Activated naive CD4-positive, alpha-beta T cell treated with anti-CD3 and anti-CD28 coated beads for 36 hours (primary cell): ENCODE measurements around the gene IDUA. TPM values are rescaled to one million over a fixed set of nuclear protein-coding genes. Genes with fewer than 3 reads are reported as not detected.

Experiments
- CTCF ChIA-PET: fragments of 350-600 bp; sonication (Branson Sonifier 250); formaldehyde crosslinking; loops from one replicate; lab custom pipeline; 2021; ENCODE audit warnings: antibody characterized with exemption; lab: Charles Lee
- DNase-seq: peaks from one replicate; pipeline ENCODE4 v3.0.0-alpha.2; 2020
- H3K27ac Mint-ChIP-seq: one replicate; pipeline ENCODE4 v1.8.0; 2021; ENCODE audit warnings: mild to moderate bottlenecking, mixed read lengths
- H3K27me3 Mint-ChIP-seq: one replicate; pipeline ENCODE4 v1.8.0; 2021; ENCODE audit warnings: low read depth, mixed read lengths
- H3K36me3 Mint-ChIP-seq: one replicate; pipeline ENCODE4 v1.8.0; 2021; ENCODE audit warnings: low read depth, mixed read lengths
- H3K4me1 Mint-ChIP-seq: one replicate; pipeline ENCODE4 v1.8.0; 2021; ENCODE audit warnings: low read depth, mixed read lengths
- H3K4me3 Mint-ChIP-seq: one replicate; pipeline ENCODE4 v1.8.0; 2021; ENCODE audit warnings: mild to moderate bottlenecking, moderate library complexity, mixed read lengths
- H3K9me3 Mint-ChIP-seq: one replicate; pipeline ENCODE4 v1.8.0; 2021; ENCODE audit warnings: mixed read lengths
- intact Hi-C: fragments of 100-400 bp; cut with micrococcal nuclease; formaldehyde crosslinking; loops from one replicate; pipeline ENCODE4 v1.15.1; 2023
- total RNA-seq, 2 experiments: library from RNA; stranded (reverse); gene quantifications; one replicate each; pipeline ENCODE4 v1.2.3, GENCODE V29; 2021

IDUA gene
- total RNA-seq, 2 experiments from 2014 or later: 9.5 to 10.5 TPM

GRCh38 chr4:1017211-1017610 lies 30.4 kb downstream of the IDUA start:
- intact Hi-C loops: no loop called here
- Mint-ChIP-seq H3K9me3 (no peaks in the 10 kb centered on the region), H3K36me3 (no peaks in the 10 kb centered on the region), H3K27ac (no peak overlapping the region), H3K4me3 (no peak overlapping the region), H3K4me1 (peaks cover 3% of the 10 kb centered on the region), H3K27me3 (no peaks in the 10 kb centered on the region)
- CTCF ChIA-PET: no interaction called here
- no peak for DNase-seq

- intact Hi-C loops: no loop called here
- Mint-ChIP-seq H3K36me3 (no peaks in the 10 kb centered on the region), H3K4me3 (no peak overlapping the region), H3K27ac (no peak overlapping the region), H3K4me1 (peaks cover 3% of the 10 kb centered on the region), H3K27me3 (no peaks in the 10 kb centered on the region), H3K9me3 (no peaks in the 10 kb centered on the region)
- CTCF ChIA-PET: no interaction called here
- DNase-seq: no peak
These were observed 30.9 kb downstream of the IDUA start for GRCh38 chr4:1017706-1018105.

GRCh38 chr4:1018147-1019020 lies 31.5 kb downstream of the IDUA start:
- Mint-ChIP-seq H3K27ac (no peak overlapping the region), H3K27me3 (no peaks in the 10 kb centered on the region), H3K9me3 (no peaks in the 10 kb centered on the region), H3K4me1 (peaks cover 3% of the 10 kb centered on the region), H3K4me3 (no peak overlapping the region), H3K36me3 (no peaks in the 10 kb centered on the region)
- CTCF ChIA-PET: no interaction called here
- intact Hi-C loops: no loop called here
- DNase-seq: no peak

GRCh38 chr4:1019320-1019719 lies 32.5 kb downstream of the IDUA start:
- Mint-ChIP-seq H3K4me1 (peaks cover 3% of the 10 kb centered on the region), H3K27ac (no peak overlapping the region), H3K9me3 (no peaks in the 10 kb centered on the region), H3K4me3 (no peak overlapping the region), H3K27me3 (no peaks in the 10 kb centered on the region), H3K36me3 (no peaks in the 10 kb centered on the region)
- intact Hi-C loops: no loop called here
- CTCF ChIA-PET: no interaction called here
- DNase-seq: no peak

GRCh38 chr4:1019729-1020470 lies 33.1 kb downstream of the IDUA start:
- intact Hi-C loops: no loop called here
- no peak for DNase-seq
- Mint-ChIP-seq H3K9me3 (no peaks in the 10 kb centered on the region), H3K4me1 (peaks cover 3% of the 10 kb centered on the region), H3K36me3 (no peaks in the 10 kb centered on the region), H3K4me3 (no peak overlapping the region), H3K27me3 (no peaks in the 10 kb centered on the region), H3K27ac (no peak overlapping the region)
- CTCF ChIA-PET: no interaction called here

GRCh38 chr4:1021386-1022050 lies 34.7 kb downstream of the IDUA start:
- Mint-ChIP-seq H3K4me3 (no peak overlapping the region), H3K36me3 (peaks cover 5% of the 10 kb centered on the region), H3K27ac (no peak overlapping the region), H3K4me1 (peaks cover 7% of the 10 kb centered on the region), H3K9me3 (no peaks in the 10 kb centered on the region), H3K27me3 (no peaks in the 10 kb centered on the region)
- DNase-seq: no peak
- CTCF ChIA-PET: no interaction called here
- intact Hi-C loops: no loop called here

GRCh38 chr4:1022051-1022738 lies 35.4 kb downstream of the IDUA start:
- H3K9me3 Mint-ChIP-seq: no peaks in the 10 kb centered on the region
- intact Hi-C loops: no loop called here
- no peaks in the 10 kb centered on the region for H3K27me3 Mint-ChIP-seq
- H3K27ac Mint-ChIP-seq: no peak overlapping the region
- H3K4me1 Mint-ChIP-seq: peaks cover 7% of the 10 kb centered on the region
- H3K36me3 Mint-ChIP-seq: peaks cover 5% of the 10 kb centered on the region
- DNase-seq: no peak
- no peak overlapping the region for H3K4me3 Mint-ChIP-seq
- CTCF ChIA-PET: no interaction called here

GRCh38 chr4:1022739-1023066 lies 35.9 kb downstream of the IDUA start:
- CTCF ChIA-PET: no interaction called here
- no peak overlapping the region for H3K27ac Mint-ChIP-seq
- DNase-seq: no peak
- no peak overlapping the region for H3K4me3 Mint-ChIP-seq
- intact Hi-C loops: no loop called here
- H3K36me3 Mint-ChIP-seq: peaks cover 5% of the 10 kb centered on the region
- H3K27me3 Mint-ChIP-seq: no peaks in the 10 kb centered on the region
- H3K9me3 Mint-ChIP-seq: no peaks in the 10 kb centered on the region
- H3K4me1 Mint-ChIP-seq: peaks cover 7% of the 10 kb centered on the region

- intact Hi-C loops: no loop called here
- peaks cover 7% of the 10 kb centered on the region for H3K4me1 Mint-ChIP-seq
- no peak for DNase-seq
- no peaks in the 10 kb centered on the region for H3K9me3 Mint-ChIP-seq
- H3K27ac Mint-ChIP-seq: no peak overlapping the region
- peaks cover 5% of the 10 kb centered on the region for H3K36me3 Mint-ChIP-seq
- H3K4me3 Mint-ChIP-seq: no peak overlapping the region
- CTCF ChIA-PET: no interaction called here
- no peaks in the 10 kb centered on the region for H3K27me3 Mint-ChIP-seq
These were observed 36.3 kb downstream of the IDUA start for GRCh38 chr4:1023075-1023640.

GRCh38 chr4:1023895-1024740 lies 37.3 kb downstream of the IDUA start:
- no peak overlapping the region for H3K27ac Mint-ChIP-seq
- H3K36me3 Mint-ChIP-seq: peaks cover 5% of the 10 kb centered on the region
- H3K4me1 Mint-ChIP-seq: peaks cover 7% of the 10 kb centered on the region
- intact Hi-C loops: no loop called here
- H3K27me3 Mint-ChIP-seq: no peaks in the 10 kb centered on the region
- DNase-seq: no peak
- CTCF ChIA-PET: no interaction called here
- H3K9me3 Mint-ChIP-seq: no peaks in the 10 kb centered on the region
- H3K4me3 Mint-ChIP-seq: no peak overlapping the region

GRCh38 chr4:1024882-1025545 lies 38.2 kb downstream of the IDUA start:
- no peak overlapping the region for H3K27ac Mint-ChIP-seq
- H3K36me3 Mint-ChIP-seq: peaks cover 5% of the 10 kb centered on the region
- no peak overlapping the region for H3K4me3 Mint-ChIP-seq
- DNase-seq: no peak
- no peaks in the 10 kb centered on the region for H3K9me3 Mint-ChIP-seq
- no peaks in the 10 kb centered on the region for H3K27me3 Mint-ChIP-seq
- CTCF ChIA-PET: no interaction called here
- peaks cover 6% of the 10 kb centered on the region for H3K4me1 Mint-ChIP-seq
- intact Hi-C loops: no loop called here
